ENCODE data around the gene ZNF331.

Gene ZNF331

GRCh38 chr19:53621885-53622740 is 84.2 kb downstream of the ZNF331 start:
- H3K27ac ChIP-seq: peak overlapping the region; percentile 57
- DNase-seq (ENCODE audit: low read depth, low spot score): peak; percentile 49

GRCh38 chr19:53624771-53625545 is 87.0 kb downstream of the ZNF331 start:
- no peak overlapping the region for H3K27ac ChIP-seq
- DNase-seq (ENCODE audit: low read depth, low spot score): no peak

GRCh38 chr19:53626486-53626885 is 88.5 kb downstream of the ZNF331 start:
- no peak for DNase-seq (ENCODE audit: low read depth, low spot score)
- no peak overlapping the region for H3K27ac ChIP-seq

GRCh38 chr19:53626976-53627375 is 89.0 kb downstream of the ZNF331 start:
- DNase-seq (ENCODE audit: low read depth, low spot score): no peak
- no peak overlapping the region for H3K27ac ChIP-seq
